A549 (cell line): Measurements from ENCODE around the gene ERBB3. TPM values are rescaled to one million over a fixed set of nuclear protein-coding genes. Genes with fewer than 3 reads are reported as not detected.
A peak's percentile ranks its signal among the peaks of the same experiment; 100 is the strongest.

ENCODE experiments used
- ATAC-seq, 2 experiments: fragments of 200-7000 bp in 1 of 2; fragments of >200 bp in 1 of 2; cut with Nextera tagmentation in 1 of 2; cut with Tn5 transposase in 1 of 2; 3 replicates each; pipeline versions ENCODE4 v1.8.0 to v1.9.1; 2018 to 2020; ENCODE audit warnings: mild to moderate bottlenecking in 1 of 2, moderate library complexity in 1 of 2
- CTCF ChIA-PET: fragments of 300-600 bp; sonication (Branson Sonifier 250); formaldehyde crosslinking; extraction: SDS; loops from one replicate; lab custom pipeline; 2021; ENCODE audit warnings: antibody characterized with exemption, inconsistent platforms; lab: Yijun Ruan, JAX
- POLR2A ChIA-PET: fragments of 350-600 bp; formaldehyde crosslinking; extraction: SDS; loops from one replicate; lab custom pipeline; 2021; ENCODE audit warnings: antibody characterized with exemption, inconsistent platforms; lab: Yijun Ruan, JAX
- DNase-seq, 2 experiments: peaks; one replicate each; pipeline versions ENCODE4 v3.0.0 to v3.0.0-alpha.2; 2011 to 2016; ENCODE audit warnings: low read depth in 1 of 2, low spot score in 1 of 2
- FAIRE-seq: peaks from 2 replicates; lab custom pipeline; 2011; peaks lifted over from hg19 to GRCh38; lab: Jason Lieb, UNC
- H3K27ac ChIP-seq, 2 experiments: fragments of >200 bp; sonication (Bioruptor Twin); formaldehyde crosslinking; 3 replicates each; pipeline ENCODE4 v1.5.1; 2016 to 2017
- H3K4me1 ChIP-seq: fragments of >200 bp; sonication (Bioruptor Twin); formaldehyde crosslinking; 3 replicates; pipeline ENCODE4 v1.6.1; 2016
- H3K4me2 ChIP-seq: fragments of >200 bp; sonication (Bioruptor Twin); formaldehyde crosslinking; 3 replicates; pipeline ENCODE4 v1.6.1; 2016
- H3K4me3 ChIP-seq: fragments of >200 bp; sonication (Bioruptor Twin); formaldehyde crosslinking; 3 replicates; pipeline ENCODE4 v1.5.1; 2016
- H3K9me3 ChIP-seq: fragments of >200 bp; sonication (Bioruptor Twin); formaldehyde crosslinking; 3 replicates; pipeline ENCODE4 v1.6.1; 2016
- CBX8 ChIP-seq: fragments of 200-600 bp; sonication (generic); IDR thresholded peaks from 2 replicates; pipeline ENCODE4 v1.6.1; 2016
- CEBPB ChIP-seq, 2 experiments: fragments of >200 bp in 1 of 2; sonication (Bioruptor Twin) in 1 of 2; formaldehyde crosslinking in 1 of 2; IDR thresholded peaks; 2 replicates each; pipeline ENCODE4 v1.6.1; 2012 to 2016
- CHD2 ChIP-seq: fragments of 150-350 bp; IDR thresholded peaks from 2 replicates; pipeline ENCODE4 v1.6.1; 2014; ENCODE audit warnings: low read length; ENCODE audit not compliant: partially characterized antibody
- EHF ChIP-seq: fragments of 250-450 bp; sonication (Bioruptor Pico); IDR thresholded peaks from 2 replicates; pipeline ENCODE4 v1.5.0; 2020; ENCODE audit warnings: mild to moderate bottlenecking
- EP300 ChIP-seq, 2 experiments: fragments of >200 bp; sonication (Bioruptor Twin); formaldehyde crosslinking; IDR thresholded peaks; 2 replicates in 1 of 2; 3 replicates in 1 of 2; pipeline ENCODE4 v1.6.1; 2016 to 2017
- FOSL2 ChIP-seq, 2 experiments: fragments of 450-650 bp in 1 of 2; fragments of >200 bp in 1 of 2; sonication (Bioruptor Twin) in 1 of 2; formaldehyde crosslinking; IDR thresholded peaks; 2 replicates each; pipeline versions ENCODE4 v1.5.0 to v1.6.1; 2016 to 2020; ENCODE audit warnings: mild to moderate bottlenecking in 1 of 2, moderate library complexity in 1 of 2
- FOXS1 ChIP-seq: fragments of 250-450 bp; sonication (Bioruptor Pico); IDR thresholded peaks from 2 replicates; pipeline ENCODE4 v1.5.0; 2020; ENCODE audit warnings: mild to moderate bottlenecking, moderate library complexity
- HOXA7 ChIP-seq: fragments of 250-450 bp; sonication (Bioruptor Pico); IDR thresholded peaks from 2 replicates; pipeline ENCODE4 v1.5.0; 2020; ENCODE audit warnings: mild to moderate bottlenecking, moderate library complexity
- HOXB5 ChIP-seq: fragments of 250-450 bp; sonication (Bioruptor Pico); IDR thresholded peaks from 2 replicates; pipeline ENCODE4 v1.5.0; 2020; ENCODE audit warnings: mild to moderate bottlenecking, moderate library complexity
- JUN ChIP-seq, 2 experiments: fragments of >200 bp; sonication (Bioruptor Twin); formaldehyde crosslinking; IDR thresholded peaks; 2 replicates in 1 of 2; 3 replicates in 1 of 2; pipeline ENCODE4 v1.6.1; 2016 to 2017
- MAFK ChIP-seq: fragments of 450-650 bp; IDR thresholded peaks from 2 replicates; pipeline ENCODE4 v1.6.1; 2014; ENCODE audit not compliant: partially characterized antibody
- MAZ ChIP-seq: fragments of 150-350 bp; IDR thresholded peaks from 2 replicates; pipeline ENCODE4 v1.6.1; 2014; ENCODE audit warnings: antibody characterized with exemption, low read depth, low read length, borderline replicate concordance
- NR3C1 ChIP-seq: fragments of >200 bp; sonication (Bioruptor Twin); formaldehyde crosslinking; IDR thresholded peaks from 3 replicates; pipeline ENCODE4 v1.6.1; 2017
- POLR2A ChIP-seq: IDR thresholded peaks from 2 replicates; pipeline ENCODE4 v1.6.1; 2012; ENCODE audit warnings: mild to moderate bottlenecking, low read length
- RCOR1 ChIP-seq: fragments of 150-350 bp; IDR thresholded peaks from 2 replicates; pipeline ENCODE4 v1.6.1; 2014; ENCODE audit warnings: antibody characterized with exemption, low read length, low read depth
- SMC3 ChIP-seq: fragments of >200 bp; sonication (Bioruptor Twin); formaldehyde crosslinking; IDR thresholded peaks from 3 replicates; pipeline ENCODE4 v1.6.1; 2018; ENCODE audit warnings: inconsistent platforms
- SREBF2 ChIP-seq: fragments of 450-650 bp; IDR thresholded peaks from 2 replicates; pipeline ENCODE4 v1.6.1; 2014; ENCODE audit warnings: mild to moderate bottlenecking, moderate library complexity
- TFCP2L1 ChIP-seq: fragments of 250-450 bp; sonication (Bioruptor Pico); IDR thresholded peaks from 2 replicates; pipeline ENCODE4 v1.5.0; 2021; ENCODE audit warnings: mild to moderate bottlenecking
- ZC3H11A ChIP-seq: fragments of 450-650 bp; IDR thresholded peaks from 2 replicates; pipeline ENCODE4 v1.6.1; 2014; ENCODE audit warnings: antibody characterized with exemption, mild to moderate bottlenecking
- WGBS: methylation state at CpG from one replicate; pipeline ENCODE4 v1.1.6; 2017; ENCODE audit errors: missing lambda C conversion rate; 5-methylcytosine and 5-hydroxymethylcytosine counted together
- polyA minus RNA-seq: library from RNA; depleted of rRNA, polyadenylated mRNA; stranded (reverse); fragments of >200 nt; gene quantifications from 2 replicates; pipeline ENCODE4 v1.2.3, GENCODE V29; 2011; rRNA and poly(A)+ RNA removed
- polyA plus RNA-seq, 4 experiments: library from polyadenylated mRNA; depleted of rRNA in 3 of 4; stranded (reverse); fragments of >200 nt; fragmentation: RNase III in 1 of 4; extraction: RNeasy Plus Mini Kit Qiagen cat#74134 plus additional on column Dnase treatment in 1 of 4; gene quantifications; 2 replicates in 3 of 4; 3 replicates in 1 of 4; pipeline ENCODE4 v1.2.3, GENCODE V29; 2011 to 2017
- TF ChIP-seq, protein P1 (sequence below): IDR thresholded peaks from 2 replicates; pipeline ENCODE4 v1.6.1; 2012
- TF ChIP-seq, protein P2 (sequence below): fragments of 250-450 bp; sonication (Bioruptor Pico); IDR thresholded peaks from 2 replicates; pipeline ENCODE4 v1.5.0; 2021; ENCODE audit warnings: mild to moderate bottlenecking, moderate library complexity, borderline replicate concordance

Gene ERBB3
- polyA plus RNA-seq (2011; rRNA removed) (17.0 and 24.9 TPM in 2 replicates), polyA plus RNA-seq (2017; fragmentation: RNase III; extraction: RNeasy Plus Mini Kit Qiagen cat#74134 plus additional on column Dnase treatment) (1.8 to 2.2 TPM (median 1.8 TPM) in 3 replicates), polyA minus RNA-seq (18.4 and 42.8 TPM in 2 replicates)
- polyA plus RNA-seq (2012; cell fraction: cytosol; rRNA removed), result 3.0 and 3.5 TPM in 2 replicates
- polyA plus RNA-seq (2012; cell fraction: nucleus; rRNA removed), result 2.4 TPM in 2 replicates

GRCh38 chr12:56079723-56080555 is at the start of gene ERBB3:
ERBB3 (plus strand) TSS chr12:56080165; CDS start chr12:56080301, 136 bp downstream.
- FAIRE-seq, result no peak

GRCh38 chr12:56031987-56032386 is 48.0 kb upstream of the ERBB3 start:
- ChIA-PET CTCF (interaction anchor here (0.6 to 1.8 kb wide), 3 partner anchors 36 to 224 kb away, joined by 3 to 11 read pairs (median 4); partner anchors contain the start of gene SUOX), POLR2A (no interaction called here)
- no peaks in the 10 kb centered on the region for H3K4me1 ChIP-seq
- 100% methylated on average over 1 of the region's 1 CpG for WGBS
- H3K9me3 ChIP-seq, result no peaks in the 10 kb centered on the region
- FAIRE-seq (no peak), ATAC-seq (no peak)
- H3K4me3 ChIP-seq, result no peak overlapping the region
- H3K4me2 ChIP-seq, result no peak overlapping the region
- no peak for TF ChIP-seq NR3C1
- TF ChIP-seq HOXA7 (CRISPR knock-in tag), result no peak
- TF ChIP-seq ZC3H11A, result no peak
- no peak for TF ChIP-seq SMC3
- TF ChIP-seq FOXS1, result no peak
- TF ChIP-seq TFCP2L1, result no peak
- TF ChIP-seq RCOR1, result no peak
- no peak for TF ChIP-seq EHF
- TF ChIP-seq HOXB5, result no peak
- no peak for TF ChIP-seq MAFK
- no peak for TF ChIP-seq CHD2
- TF ChIP-seq JUN (IDR thresholded peaks at IDR 0.05), result no peak
- no peak for TF ChIP-seq SREBF2
- TF ChIP-seq CEBPB (IDR thresholded peaks at IDR 0.05), result no peak
- TF ChIP-seq EP300 (IDR thresholded peaks at IDR 0.05), result no peak
- TF ChIP-seq, all 56 proteins: peak for 0
- DNase-seq, result no peak
- H3K27ac ChIP-seq, result no peak overlapping the region

More at GRCh38 chr12:56079723-56080555, at the start of gene ERBB3:
- Histone ChIP-seq H3K4me1 (peaks cover 30% of the 10 kb centered on the region), H3K4me3 (peak within 1 kb of the TSS; percentile 73), H3K4me2 (peak within 1 kb of the TSS; percentile 94), H3K9me3 (no peaks in the 10 kb centered on the region), H3K27ac (peak within 1 kb of the TSS; percentile 87 to 96)
- ChIA-PET POLR2A (interaction anchor here (0.6 to 3.3 kb wide), 6 partner anchors 22 to 38 kb away, joined by 3 to 33 read pairs (median 10); partner anchors contain the start of genes PA2G4, RPL41 and ZC3H10), CTCF (interaction anchor here (0.5 to 2.7 kb wide), 30 partner anchors 10 to 342 kb away, joined by 3 to 20 read pairs (median 6); partner anchors contain the start of genes PA2G4 and ZC3H10)
- peak; percentile 80 to 81 for ATAC-seq
- peak; percentile 80 to 86 for DNase-seq
- WGBS, result 4% methylated on average over 24 of the region's 59 CpGs
- no peak for TF ChIP-seq CEBPB (IDR thresholded peaks at IDR 0.05)
- TF ChIP-seq POLR2A, result 0 out of 2 replicates have a peak, but pooled peaks have one; percentile 12
- TF ChIP-seq CBX8, result no peak
- TF ChIP-seq HOXB5, result 0 out of 2 replicates have a peak, but pooled peaks have one; percentile 53
- TF ChIP-seq, protein P1, sequence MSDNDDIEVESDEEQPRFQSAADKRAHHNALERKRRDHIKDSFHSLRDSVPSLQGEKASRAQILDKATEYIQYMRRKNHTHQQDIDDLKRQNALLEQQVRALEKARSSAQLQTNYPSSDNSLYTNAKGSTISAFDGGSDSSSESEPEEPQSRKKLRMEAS, result peak; percentile 87
- 0 out of 2 replicates have a peak, but pooled peaks have one; percentile 22 for TF ChIP-seq MAZ
- peak; percentile 57 for TF ChIP-seq FOSL2 (IDR thresholded peaks at IDR 0.05)
- peak; percentile 97 for TF ChIP-seq FOSL2 (CRISPR knock-in tag; IDR thresholded peaks at IDR 0.05)
- TF ChIP-seq, protein P2, sequence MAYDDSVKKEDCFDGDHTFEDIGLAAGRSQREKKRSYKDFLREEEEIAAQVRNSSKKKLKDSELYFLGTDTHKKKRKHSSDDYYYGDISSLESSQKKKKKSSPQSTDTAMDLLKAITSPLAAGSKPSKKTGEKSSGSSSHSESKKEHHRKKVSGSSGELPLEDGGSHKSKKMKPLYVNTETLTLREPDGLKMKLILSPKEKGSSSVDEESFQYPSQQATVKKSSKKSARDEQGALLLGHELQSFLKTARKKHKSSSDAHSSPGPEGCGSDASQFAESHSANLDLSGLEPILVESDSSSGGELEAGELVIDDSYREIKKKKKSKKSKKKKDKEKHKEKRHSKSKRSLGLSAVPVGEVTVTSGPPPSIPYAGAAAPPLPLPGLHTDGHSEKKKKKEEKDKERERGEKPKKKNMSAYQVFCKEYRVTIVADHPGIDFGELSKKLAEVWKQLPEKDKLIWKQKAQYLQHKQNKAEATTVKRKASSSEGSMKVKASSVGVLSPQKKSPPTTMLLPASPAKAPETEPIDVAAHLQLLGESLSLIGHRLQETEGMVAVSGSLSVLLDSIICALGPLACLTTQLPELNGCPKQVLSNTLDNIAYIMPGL, result no peak
- TF ChIP-seq, all 56 proteins: peak for 5
